WTC11 (cell line): ENCODE data around the gene PKP1. TPM values are rescaled to one million over a fixed set of nuclear protein-coding genes. Genes with fewer than 3 reads are reported as not detected.

Source experiments
- ATAC-seq: fragments of 200-7000 bp; cut with Tn5 transposase; 2 replicates; pipeline ENCODE4 v1.10.0; 2021; ENCODE audit warnings: mild to moderate bottlenecking, moderate library complexity
- CTCF ChIA-PET: fragments of 300-600 bp; sonication (Branson Sonifier 250); formaldehyde crosslinking; loops from one replicate; lab custom pipeline; 2021; ENCODE audit warnings: antibody characterized with exemption; lab: Charles Lee
- POLR2A ChIA-PET: fragments of 350-600 bp; sonication (Branson Sonifier 250); formaldehyde crosslinking; loops from one replicate; lab custom pipeline; 2021; ENCODE audit warnings: antibody characterized with exemption; lab: Charles Lee
- DNase-seq: peaks from one replicate; pipeline ENCODE4 v3.0.0; 2021; ENCODE audit warnings: low spot score
- H3K27ac Mint-ChIP-seq: 2 replicates; pipeline ENCODE4 v1.8.0; 2021; ENCODE audit warnings: mixed read lengths
- H3K27me3 Mint-ChIP-seq: 2 replicates; pipeline ENCODE4 v1.8.0; 2021; ENCODE audit warnings: low read depth, mild to moderate bottlenecking, moderate library complexity, mixed read lengths
- H3K36me3 Mint-ChIP-seq: 2 replicates; pipeline ENCODE4 v1.8.0; 2021; ENCODE audit warnings: mixed read lengths
- H3K4me1 Mint-ChIP-seq: 2 replicates; pipeline ENCODE4 v1.8.0; 2022; ENCODE audit warnings: mixed read lengths
- H3K4me3 Mint-ChIP-seq: 2 replicates; pipeline ENCODE4 v1.8.0; 2021; ENCODE audit warnings: mild to moderate bottlenecking, moderate library complexity, mixed read lengths
- H3K9me3 Mint-ChIP-seq: 2 replicates; pipeline ENCODE4 v1.8.0; 2021; ENCODE audit warnings: mixed read lengths
- ATF6 ChIP-seq: sonication (generic); formaldehyde crosslinking; IDR thresholded peaks from 2 replicates; pipeline ENCODE4 v1.8.1; 2023; ENCODE audit warnings: mild to moderate bottlenecking, missing genetic modification reagents
- ERG ChIP-seq: fragments of 250-450 bp; sonication (Bioruptor Pico); IDR thresholded peaks from 2 replicates; pipeline ENCODE4 v1.8.0; 2021; ENCODE audit warnings: mild to moderate bottlenecking
- ETV6 ChIP-seq: sonication (generic); formaldehyde crosslinking; IDR thresholded peaks from 2 replicates; pipeline ENCODE4 v1.8.1; 2022; ENCODE audit warnings: mild to moderate bottlenecking, missing genetic modification reagents
- FOXP1 ChIP-seq: sonication (generic); formaldehyde crosslinking; IDR thresholded peaks from 2 replicates; pipeline ENCODE4 v1.8.0; 2022; ENCODE audit warnings: missing genetic modification reagents, mild to moderate bottlenecking, moderate library complexity, borderline replicate concordance
- GRHL2 ChIP-seq: fragments of 250-450 bp; sonication (Bioruptor Pico); IDR thresholded peaks from 2 replicates; pipeline ENCODE4 v1.8.0; 2022; ENCODE audit warnings: mild to moderate bottlenecking, moderate library complexity; ENCODE audit not compliant: insufficient replicate concordance, severe bottlenecking
- KAT7 ChIP-seq: sonication (generic); formaldehyde crosslinking; IDR thresholded peaks from 2 replicates; pipeline ENCODE4 v1.8.1; 2023; ENCODE audit warnings: missing genetic modification reagents, mild to moderate bottlenecking, borderline replicate concordance
- NFE2L1 ChIP-seq: sonication (generic); formaldehyde crosslinking; IDR thresholded peaks from 2 replicates; pipeline ENCODE4 v1.8.1; 2023; ENCODE audit warnings: missing genetic modification reagents
- NR1H2 ChIP-seq: sonication (generic); formaldehyde crosslinking; IDR thresholded peaks from 2 replicates; pipeline ENCODE4 v1.9.0; 2021; ENCODE audit warnings: mild to moderate bottlenecking, moderate library complexity, missing genetic modification reagents
- NR2C2 ChIP-seq: sonication (generic); formaldehyde crosslinking; IDR thresholded peaks from 2 replicates; pipeline ENCODE4 v1.8.0; 2022; ENCODE audit warnings: mild to moderate bottlenecking, missing genetic modification reagents
- SMAD4 ChIP-seq: sonication (generic); formaldehyde crosslinking; IDR thresholded peaks from 2 replicates; pipeline ENCODE4 v1.8.0; 2022; ENCODE audit warnings: mild to moderate bottlenecking, missing genetic modification reagents
- TCF7 ChIP-seq: sonication (generic); formaldehyde crosslinking; IDR thresholded peaks from 2 replicates; pipeline ENCODE4 v1.8.0; 2022; ENCODE audit warnings: mild to moderate bottlenecking, low read depth, missing genetic modification reagents, moderate library complexity
- TP53 ChIP-seq: sonication (generic); formaldehyde crosslinking; IDR thresholded peaks from 2 replicates; pipeline ENCODE4 v1.8.1; 2023; ENCODE audit warnings: mild to moderate bottlenecking, missing genetic modification reagents
- ZBTB21 ChIP-seq: sonication (generic); formaldehyde crosslinking; IDR thresholded peaks from 2 replicates; pipeline ENCODE4 v1.8.1; 2023; ENCODE audit warnings: mild to moderate bottlenecking, missing genetic modification reagents, borderline replicate concordance
- ZNF416 ChIP-seq: fragments of 250-450 bp; sonication (Bioruptor Pico); IDR thresholded peaks from 2 replicates; pipeline ENCODE4 v1.9.0; 2021; ENCODE audit warnings: mild to moderate bottlenecking, inconsistent platforms
- ZNF425 ChIP-seq: fragments of 250-450 bp; sonication (Bioruptor Pico); conservative IDR thresholded peaks from 2 replicates; pipeline ENCODE4 v1.9.0; 2021; ENCODE audit warnings: mild to moderate bottlenecking
- ZNF671 ChIP-seq: fragments of 250-450 bp; sonication (Bioruptor Pico); IDR thresholded peaks from 2 replicates; pipeline ENCODE4 v1.8.0; 2021; ENCODE audit warnings: mild to moderate bottlenecking
- total RNA-seq: library from RNA; stranded (reverse); gene quantifications from 3 replicates; pipeline ENCODE4 v1.2.3, GENCODE V29; 2021
- TF ChIP-seq, protein P1 (sequence below): sonication (generic); formaldehyde crosslinking; IDR thresholded peaks from 2 replicates; pipeline ENCODE4 v1.8.0; 2023; ENCODE audit warnings: missing genetic modification reagents
- TF ChIP-seq, protein P2 (sequence below): fragments of 250-450 bp; sonication (Bioruptor Pico); IDR thresholded peaks from 2 replicates; pipeline ENCODE4 v1.9.0; 2021; ENCODE audit warnings: mild to moderate bottlenecking, borderline replicate concordance

Gene PKP1
- total RNA-seq, 1 experiment from 2014 or later = 0.24 TPM

- no peak for TF ChIP-seq TCF7 (CRISPR knock-in tag)
- no peak for TF ChIP-seq ZBTB21 (CRISPR knock-in tag)
- no peak for TF ChIP-seq ETV6 (CRISPR knock-in tag)
- no peak for TF ChIP-seq KAT7 (CRISPR knock-in tag)
- no peak for TF ChIP-seq ERG (CRISPR knock-in tag)
- no peak for TF ChIP-seq NR1H2 (CRISPR knock-in tag)
- TF ChIP-seq, protein P1, sequence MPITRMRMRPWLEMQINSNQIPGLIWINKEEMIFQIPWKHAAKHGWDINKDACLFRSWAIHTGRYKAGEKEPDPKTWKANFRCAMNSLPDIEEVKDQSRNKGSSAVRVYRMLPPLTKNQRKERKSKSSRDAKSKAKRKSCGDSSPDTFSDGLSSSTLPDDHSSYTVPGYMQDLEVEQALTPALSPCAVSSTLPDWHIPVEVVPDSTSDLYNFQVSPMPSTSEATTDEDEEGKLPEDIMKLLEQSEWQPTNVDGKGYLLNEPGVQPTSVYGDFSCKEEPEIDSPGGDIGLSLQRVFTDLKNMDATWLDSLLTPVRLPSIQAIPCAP (CRISPR knock-in tag) = no peak
- no peak for TF ChIP-seq ZNF671 (CRISPR knock-in tag)
- no peak for TF ChIP-seq GRHL2 (CRISPR knock-in tag)
- no peak for TF ChIP-seq SMAD4 (CRISPR knock-in tag)
- no peak for TF ChIP-seq NR2C2
- TF ChIP-seq ZNF416 (CRISPR knock-in tag) = no peak
- TF ChIP-seq, protein P2, sequence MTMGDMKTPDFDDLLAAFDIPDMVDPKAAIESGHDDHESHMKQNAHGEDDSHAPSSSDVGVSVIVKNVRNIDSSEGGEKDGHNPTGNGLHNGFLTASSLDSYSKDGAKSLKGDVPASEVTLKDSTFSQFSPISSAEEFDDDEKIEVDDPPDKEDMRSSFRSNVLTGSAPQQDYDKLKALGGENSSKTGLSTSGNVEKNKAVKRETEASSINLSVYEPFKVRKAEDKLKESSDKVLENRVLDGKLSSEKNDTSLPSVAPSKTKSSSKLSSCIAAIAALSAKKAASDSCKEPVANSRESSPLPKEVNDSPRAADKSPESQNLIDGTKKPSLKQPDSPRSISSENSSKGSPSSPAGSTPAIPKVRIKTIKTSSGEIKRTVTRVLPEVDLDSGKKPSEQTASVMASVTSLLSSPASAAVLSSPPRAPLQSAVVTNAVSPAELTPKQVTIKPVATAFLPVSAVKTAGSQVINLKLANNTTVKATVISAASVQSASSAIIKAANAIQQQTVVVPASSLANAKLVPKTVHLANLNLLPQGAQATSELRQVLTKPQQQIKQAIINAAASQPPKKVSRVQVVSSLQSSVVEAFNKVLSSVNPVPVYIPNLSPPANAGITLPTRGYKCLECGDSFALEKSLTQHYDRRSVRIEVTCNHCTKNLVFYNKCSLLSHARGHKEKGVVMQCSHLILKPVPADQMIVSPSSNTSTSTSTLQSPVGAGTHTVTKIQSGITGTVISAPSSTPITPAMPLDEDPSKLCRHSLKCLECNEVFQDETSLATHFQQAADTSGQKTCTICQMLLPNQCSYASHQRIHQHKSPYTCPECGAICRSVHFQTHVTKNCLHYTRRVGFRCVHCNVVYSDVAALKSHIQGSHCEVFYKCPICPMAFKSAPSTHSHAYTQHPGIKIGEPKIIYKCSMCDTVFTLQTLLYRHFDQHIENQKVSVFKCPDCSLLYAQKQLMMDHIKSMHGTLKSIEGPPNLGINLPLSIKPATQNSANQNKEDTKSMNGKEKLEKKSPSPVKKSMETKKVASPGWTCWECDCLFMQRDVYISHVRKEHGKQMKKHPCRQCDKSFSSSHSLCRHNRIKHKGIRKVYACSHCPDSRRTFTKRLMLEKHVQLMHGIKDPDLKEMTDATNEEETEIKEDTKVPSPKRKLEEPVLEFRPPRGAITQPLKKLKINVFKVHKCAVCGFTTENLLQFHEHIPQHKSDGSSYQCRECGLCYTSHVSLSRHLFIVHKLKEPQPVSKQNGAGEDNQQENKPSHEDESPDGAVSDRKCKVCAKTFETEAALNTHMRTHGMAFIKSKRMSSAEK = no peak
- TF ChIP-seq ATF6 (CRISPR knock-in tag) = no peak
- TF ChIP-seq TP53 = no peak
- no peak for TF ChIP-seq NFE2L1
- TF ChIP-seq ZNF425 (CRISPR knock-in tag) = no peak
- no peak for TF ChIP-seq FOXP1 (CRISPR knock-in tag)
- ATAC-seq (no peak), DNase-seq (no peak)
- Mint-ChIP-seq H3K36me3 (no peaks in the 10 kb centered on the region), H3K4me3 (no peak overlapping the region), H3K27me3 (peaks cover 36% of the 10 kb centered on the region), H3K27ac (no peak overlapping the region), H3K9me3 (no peaks in the 10 kb centered on the region), H3K4me1 (peaks cover 9% of the 10 kb centered on the region)
- CTCF ChIA-PET = interaction anchor here (0.7 to 2.3 kb wide), 2 partner anchors 8 to 66 kb away, joined by 5 to 12 read pairs; no protein-coding TSS in a partner anchor
- POLR2A ChIA-PET = no interaction called here
Measured at GRCh38 chr1:201280884-201281283, 2.4 kb upstream of the PKP1 start.
